Smooth muscle cell (in vitro differentiated cells): ENCODE measurements around the gene PLEKHM3. TPM values are rescaled to one million over a fixed set of nuclear protein-coding genes. Genes with fewer than 3 reads are reported as not detected.

Experiments
- DNase-seq: peaks from one replicate; lab custom pipeline; 2025; ENCODE audit not compliant: unreplicated experiment; lab: John Stamatoyannopoulos, UW
- H2AFZ ChIP-seq: fragments of 200-600 bp; sonication (generic); 2 replicates; pipeline ENCODE4 v1.6.0; 2016; ENCODE audit warnings: antibody characterized with exemption, low read depth, mild to moderate bottlenecking
- H3F3A ChIP-seq: fragments of 200-600 bp; sonication (generic); 2 replicates; pipeline ENCODE4 v1.6.0; 2017; ENCODE audit warnings: antibody characterized with exemption, low read depth
- H3K27ac ChIP-seq: fragments of 200-600 bp; sonication (generic); 2 replicates; pipeline ENCODE4 v1.5.1; 2016; ENCODE audit warnings: low read depth, mild to moderate bottlenecking
- H3K27me3 ChIP-seq: fragments of 200-600 bp; sonication (generic); 2 replicates; pipeline ENCODE4 v1.6.1; 2016; ENCODE audit warnings: low read depth, mild to moderate bottlenecking
- H3K36me3 ChIP-seq: fragments of 200-600 bp; sonication (generic); 2 replicates; pipeline ENCODE4 v1.5.1; 2016; ENCODE audit warnings: low read depth
- H3K4me1 ChIP-seq: fragments of 200-600 bp; sonication (generic); 2 replicates; pipeline ENCODE4 v1.5.1; 2016; ENCODE audit warnings: low read depth
- H3K4me2 ChIP-seq: fragments of 200-600 bp; sonication (generic); 2 replicates; pipeline ENCODE4 v1.6.0; 2016; ENCODE audit warnings: mild to moderate bottlenecking
- H3K4me3 ChIP-seq: fragments of 200-600 bp; sonication (generic); 2 replicates; pipeline ENCODE4 v1.5.1; 2016; ENCODE audit warnings: mild to moderate bottlenecking
- H3K79me2 ChIP-seq: fragments of 200-600 bp; sonication (generic); 2 replicates; pipeline ENCODE4 v1.6.0; 2016; ENCODE audit warnings: low read depth, mild to moderate bottlenecking
- H3K9ac ChIP-seq: fragments of 200-600 bp; sonication (generic); 2 replicates; pipeline ENCODE4 v1.6.0; 2016; ENCODE audit warnings: low read depth
- H3K9me3 ChIP-seq: fragments of 200-600 bp; sonication (generic); replicated peaks from 2 replicates; pipeline ENCODE4 v1.5.1; 2016; ENCODE audit warnings: low read depth
- H4K20me1 ChIP-seq: fragments of 200-600 bp; sonication (generic); 2 replicates; pipeline ENCODE4 v1.6.0; 2016; ENCODE audit warnings: low read depth
- WGBS: methylation state at CpG from one replicate; pipeline ENCODE4 v1.1.7; 2016; ENCODE audit warnings: low lambda C conversion rate; 5-methylcytosine and 5-hydroxymethylcytosine counted together
- polyA plus RNA-seq: library from polyadenylated mRNA; unstranded; fragments of >200 nt; fragmentation: Nextera tagmentation; extraction: Ambion mirVana; gene quantifications from 2 replicates; pipeline ENCODE4 v1.2.1, GENCODE V29; 2016
- total RNA-seq: library from RNA; depleted of rRNA; stranded (reverse); fragments of >200 nt; gene quantifications from 2 replicates; pipeline ENCODE4 v1.2.3, GENCODE V29; 2014
- TF ChIP-seq, protein P1 (sequence below): fragments of 200-600 bp; sonication (generic); IDR thresholded peaks from 2 replicates; pipeline ENCODE4 v1.5.1; 2017; ENCODE audit warnings: borderline replicate concordance, mild to moderate bottlenecking, antibody characterized with exemption; ENCODE audit not compliant: insufficient read depth, poor library complexity, severe bottlenecking

The PLEKHM3 gene
- total and polyA plus RNA-seq, 2 experiments from 2014 or later = 3.8 to 10.3 TPM

DNA sequence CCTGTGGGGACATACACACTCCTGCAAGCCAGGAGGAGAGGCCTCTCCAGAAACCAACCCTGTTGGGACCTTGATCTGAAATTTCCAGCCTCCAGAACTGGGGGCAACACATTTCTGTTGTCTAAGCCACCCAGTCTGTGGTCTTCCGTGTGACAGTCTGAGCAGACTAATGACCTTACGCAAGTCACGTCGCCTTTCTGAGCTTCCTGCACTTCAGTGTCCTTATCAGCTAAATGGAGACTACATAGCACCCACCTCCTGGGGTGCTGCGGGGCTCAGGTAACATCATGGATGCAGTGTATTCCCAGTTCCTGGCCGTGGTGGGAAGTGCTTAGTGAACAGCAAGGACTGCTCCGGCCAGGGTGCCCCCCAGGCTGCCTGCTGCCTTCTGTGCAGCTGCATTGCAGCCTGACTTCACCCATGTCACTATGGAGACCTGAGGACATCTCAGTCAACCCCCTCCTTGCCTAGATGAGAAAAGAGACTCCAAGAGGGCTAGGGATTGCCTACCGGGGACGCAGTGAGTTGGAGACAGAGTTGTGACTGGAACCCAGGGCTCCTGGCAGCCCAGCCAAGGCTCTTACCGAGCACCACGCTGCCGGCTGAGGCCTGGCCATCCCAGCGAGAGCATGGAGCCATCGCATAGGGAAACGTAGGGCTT is 194.4 kb downstream of the PLEKHM3 start:
- H3K27me3 ChIP-seq = no peaks in the 10 kb centered on the region
- no peaks in the 10 kb centered on the region for H3K9me3 ChIP-seq
- WGBS = 91% methylated on average over 15 of the region's 15 CpGs
- no peak overlapping the region for H3K4me2 ChIP-seq
- H3K4me1 ChIP-seq = no peaks in the 10 kb centered on the region
- no peak overlapping the region for H2AFZ ChIP-seq
- H3K9ac ChIP-seq = no peak overlapping the region
- H4K20me1 ChIP-seq = no peaks in the 10 kb centered on the region
- no peaks in the 10 kb centered on the region for H3K79me2 ChIP-seq
- H3K4me3 ChIP-seq = no peak overlapping the region
- TF ChIP-seq, protein P1, sequence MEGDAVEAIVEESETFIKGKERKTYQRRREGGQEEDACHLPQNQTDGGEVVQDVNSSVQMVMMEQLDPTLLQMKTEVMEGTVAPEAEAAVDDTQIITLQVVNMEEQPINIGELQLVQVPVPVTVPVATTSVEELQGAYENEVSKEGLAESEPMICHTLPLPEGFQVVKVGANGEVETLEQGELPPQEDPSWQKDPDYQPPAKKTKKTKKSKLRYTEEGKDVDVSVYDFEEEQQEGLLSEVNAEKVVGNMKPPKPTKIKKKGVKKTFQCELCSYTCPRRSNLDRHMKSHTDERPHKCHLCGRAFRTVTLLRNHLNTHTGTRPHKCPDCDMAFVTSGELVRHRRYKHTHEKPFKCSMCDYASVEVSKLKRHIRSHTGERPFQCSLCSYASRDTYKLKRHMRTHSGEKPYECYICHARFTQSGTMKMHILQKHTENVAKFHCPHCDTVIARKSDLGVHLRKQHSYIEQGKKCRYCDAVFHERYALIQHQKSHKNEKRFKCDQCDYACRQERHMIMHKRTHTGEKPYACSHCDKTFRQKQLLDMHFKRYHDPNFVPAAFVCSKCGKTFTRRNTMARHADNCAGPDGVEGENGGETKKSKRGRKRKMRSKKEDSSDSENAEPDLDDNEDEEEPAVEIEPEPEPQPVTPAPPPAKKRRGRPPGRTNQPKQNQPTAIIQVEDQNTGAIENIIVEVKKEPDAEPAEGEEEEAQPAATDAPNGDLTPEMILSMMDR = no peak
- no peak for DNase-seq
- H3K27ac ChIP-seq = no peak overlapping the region
- no peaks in the 10 kb centered on the region for H3F3A ChIP-seq
- H3K36me3 ChIP-seq = no peaks in the 10 kb centered on the region

DNA sequence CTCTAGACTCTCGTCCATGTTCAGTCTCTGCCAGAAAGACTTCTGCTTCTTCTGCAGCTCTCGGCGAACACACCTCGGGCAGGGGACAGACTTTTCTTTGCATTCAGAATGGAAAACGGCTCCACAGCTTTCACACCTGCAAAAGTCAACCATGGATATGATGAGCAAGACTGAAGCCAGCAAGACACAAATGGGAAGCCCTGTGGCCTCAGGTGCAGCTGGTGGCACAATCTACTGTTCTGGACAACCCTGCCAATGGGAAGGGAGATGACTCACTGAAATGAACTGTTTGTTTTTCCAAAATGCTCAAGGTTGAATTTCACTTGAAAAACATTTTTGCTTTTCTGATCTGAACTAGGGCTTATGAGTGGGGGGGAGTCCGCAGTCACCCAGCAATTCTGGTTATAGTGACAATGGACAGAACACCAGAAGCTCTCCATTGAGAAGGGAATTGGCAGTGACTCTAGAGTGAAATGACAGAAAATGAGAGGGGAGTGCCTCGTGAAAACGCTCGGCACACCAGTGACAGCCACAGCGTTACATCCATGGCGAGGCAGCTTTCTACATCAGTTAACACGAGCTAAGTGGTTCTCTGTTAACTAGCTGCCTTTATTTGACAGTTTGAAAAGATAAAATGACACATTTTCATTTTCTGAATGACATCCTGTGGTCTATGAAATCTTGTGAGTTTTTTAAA is 196.8 kb downstream of the PLEKHM3 start:
- no peak for DNase-seq
- 74% methylated on average over 12 of the region's 12 CpGs for WGBS
- no peaks in the 10 kb centered on the region for H3K27me3 ChIP-seq

DNA sequence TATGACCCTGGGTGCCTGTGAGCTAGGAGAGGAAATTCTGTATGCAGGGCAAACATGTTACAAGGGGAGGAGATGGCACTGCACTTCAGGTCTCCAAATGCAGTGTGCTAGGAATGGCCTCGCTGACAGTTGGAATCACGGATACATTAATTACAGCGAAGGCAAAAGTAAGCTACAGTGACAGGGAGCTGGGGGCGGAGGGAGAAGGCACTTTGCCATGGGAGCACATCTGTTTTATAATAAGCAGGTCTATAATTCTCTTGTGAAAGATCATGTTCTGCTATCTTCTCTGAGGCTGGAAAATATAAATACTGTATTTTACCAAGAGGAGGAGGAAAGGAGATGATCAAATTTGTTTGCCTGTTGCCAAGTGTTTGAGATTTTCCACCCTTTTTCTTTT is 199.3 kb downstream of the PLEKHM3 start:
- no peak overlapping the region for H2AFZ ChIP-seq
- H3K9ac ChIP-seq = no peak overlapping the region
- H3K4me1 ChIP-seq = peaks cover 4% of the 10 kb centered on the region
- no peaks in the 10 kb centered on the region for H3K9me3 ChIP-seq
- no peaks in the 10 kb centered on the region for H3K36me3 ChIP-seq
- no peak overlapping the region for H3K4me3 ChIP-seq
- H3K79me2 ChIP-seq = no peaks in the 10 kb centered on the region
- 93% methylated on average over 4 of the region's 4 CpGs for WGBS
- no peaks in the 10 kb centered on the region for H3F3A ChIP-seq
- no peaks in the 10 kb centered on the region for H3K27me3 ChIP-seq
- no peaks in the 10 kb centered on the region for H4K20me1 ChIP-seq
- H3K27ac ChIP-seq = no peak overlapping the region
- DNase-seq = no peak
- H3K4me2 ChIP-seq = no peak overlapping the region
- TF ChIP-seq, protein P1 = no peak

More for the DNA sequence above, 196.8 kb downstream of the PLEKHM3 start:
- H4K20me1 ChIP-seq = no peaks in the 10 kb centered on the region
- no peak overlapping the region for H2AFZ ChIP-seq
- no peaks in the 10 kb centered on the region for H3K9me3 ChIP-seq
- H3K79me2 ChIP-seq = no peaks in the 10 kb centered on the region
- H3K4me3 ChIP-seq = no peak overlapping the region
- no peak overlapping the region for H3K9ac ChIP-seq
- no peaks in the 10 kb centered on the region for H3K36me3 ChIP-seq
- H3K4me1 ChIP-seq = no peaks in the 10 kb centered on the region
- H3K27ac ChIP-seq = no peak overlapping the region
- no peaks in the 10 kb centered on the region for H3F3A ChIP-seq
- no peak overlapping the region for H3K4me2 ChIP-seq
- TF ChIP-seq, protein P1 = no peak
